Measurements from ENCODE around the gene SERPINA1. TPM values are rescaled to one million over a fixed set of nuclear protein-coding genes. Genes with fewer than 3 reads are reported as not detected.
A peak's percentile ranks its signal among the peaks of the same experiment; 100 is the strongest.

SERPINA1 gene
- total and polyA plus RNA-seq, 2 of the 13 experiments (the other 11 are each of a cell fraction or from before 2014, with no cell fraction given): 3,266 to 11,015 TPM

GRCh38 chr14:94340533-94340932 is 47.9 kb downstream of the SERPINA1 start (continued):
- TF ChIP-seq, protein P1, sequence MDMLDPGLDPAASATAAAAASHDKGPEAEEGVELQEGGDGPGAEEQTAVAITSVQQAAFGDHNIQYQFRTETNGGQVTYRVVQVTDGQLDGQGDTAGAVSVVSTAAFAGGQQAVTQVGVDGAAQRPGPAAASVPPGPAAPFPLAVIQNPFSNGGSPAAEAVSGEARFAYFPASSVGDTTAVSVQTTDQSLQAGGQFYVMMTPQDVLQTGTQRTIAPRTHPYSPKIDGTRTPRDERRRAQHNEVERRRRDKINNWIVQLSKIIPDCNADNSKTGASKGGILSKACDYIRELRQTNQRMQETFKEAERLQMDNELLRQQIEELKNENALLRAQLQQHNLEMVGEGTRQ (IDR thresholded peaks at IDR 0.05; ENCODE audit: low read depth, low read length): no peak
- TF ChIP-seq, protein P1 (CRISPR knock-in tag; IDR thresholded peaks at IDR 0.05; ENCODE audit: borderline replicate concordance): no peak
- TF ChIP-seq ARID4A (CRISPR knock-in tag; IDR thresholded peaks at IDR 0.05; ENCODE audit: borderline replicate concordance) (no peak; the same call in 1 of the 2 replicates), AFF4 (CRISPR knock-in tag; IDR thresholded peaks at IDR 0.05) (no peak), PREB (CRISPR knock-in tag; IDR thresholded peaks at IDR 0.05) (no peak), STAG1 (CRISPR knock-in tag; IDR thresholded peaks at IDR 0.05) (no peak; the same call in 1 of the 2 replicates), ZNF30 (CRISPR knock-in tag; IDR thresholded peaks at IDR 0.05) (no peak), SAFB2 (CRISPR knock-in tag; IDR thresholded peaks at IDR 0.05; ENCODE audit: borderline replicate concordance, low read depth) (no peak), PHF5A (CRISPR knock-in tag; IDR thresholded peaks at IDR 0.05; ENCODE audit: low read depth, unreplicated experiment) (no peak), JDP2 (CRISPR knock-in tag; IDR thresholded peaks at IDR 0.05; ENCODE audit: borderline replicate concordance) (no peak), RXRA (CRISPR knock-in tag; IDR thresholded peaks at IDR 0.05) (peak; percentile 55; the same call in 1 of the 2 replicates), ZNF703 (CRISPR knock-in tag; IDR thresholded peaks at IDR 0.05; ENCODE audit: borderline replicate concordance) (no peak)
- TF ChIP-seq, protein P2, sequence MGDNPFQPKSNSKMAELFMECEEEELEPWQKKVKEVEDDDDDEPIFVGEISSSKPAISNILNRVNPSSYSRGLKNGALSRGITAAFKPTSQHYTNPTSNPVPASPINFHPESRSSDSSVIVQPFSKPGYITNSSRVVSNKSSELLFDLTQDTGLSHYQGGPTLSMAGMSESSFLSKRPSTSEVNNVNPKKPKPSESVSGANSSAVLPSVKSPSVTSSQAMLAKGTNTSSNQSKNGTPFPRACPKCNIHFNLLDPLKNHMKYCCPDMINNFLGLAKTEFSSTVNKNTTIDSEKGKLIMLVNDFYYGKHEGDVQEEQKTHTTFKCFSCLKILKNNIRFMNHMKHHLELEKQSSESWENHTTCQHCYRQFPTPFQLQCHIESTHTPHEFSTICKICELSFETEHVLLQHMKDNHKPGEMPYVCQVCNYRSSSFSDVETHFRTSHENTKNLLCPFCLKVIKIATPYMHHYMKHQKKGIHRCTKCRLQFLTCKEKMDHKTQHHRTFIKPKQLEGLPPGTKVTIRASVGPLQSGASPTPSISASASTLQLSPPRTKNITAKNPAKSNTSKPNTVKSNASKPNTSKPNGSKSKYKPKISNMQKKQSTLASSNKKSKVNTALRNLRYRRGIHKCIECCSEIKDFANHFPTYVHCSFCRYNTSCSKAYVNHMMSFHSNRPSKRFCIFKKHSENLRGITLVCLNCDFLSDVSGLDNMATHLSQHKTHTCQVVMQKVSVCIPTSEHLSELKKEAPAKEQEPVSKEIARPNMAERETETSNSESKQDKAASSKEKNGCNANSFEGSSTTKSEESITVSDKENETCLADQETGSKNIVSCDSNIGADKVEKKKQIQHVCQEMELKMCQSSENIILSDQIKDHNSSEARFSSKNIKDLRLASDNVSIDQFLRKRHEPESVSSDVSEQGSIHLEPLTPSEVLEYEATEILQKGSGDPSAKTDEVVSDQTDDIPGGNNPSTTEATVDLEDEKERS (CRISPR knock-in tag; IDR thresholded peaks at IDR 0.05): peak; percentile 66; the same call in 1 of the 2 replicates
- TF ChIP-seq, protein P3, sequence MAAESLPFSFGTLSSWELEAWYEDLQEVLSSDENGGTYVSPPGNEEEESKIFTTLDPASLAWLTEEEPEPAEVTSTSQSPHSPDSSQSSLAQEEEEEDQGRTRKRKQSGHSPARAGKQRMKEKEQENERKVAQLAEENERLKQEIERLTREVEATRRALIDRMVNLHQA (CRISPR knock-in tag; IDR thresholded peaks at IDR 0.05): no peak
